NCI-H2171 treated with DMSO at 0.1 percent for 48 hours (cell line): ENCODE results near the gene UBE2N.
"Not testable (repeated sequence)": the region's sequence is repeated elsewhere in the genome, so short reads cannot be mapped to it uniquely, and the experiment has no call there.

Source experiments
- DNase-seq: peaks from one replicate; lab custom pipeline; 2025; lab: John Stamatoyannopoulos, UW

The UBE2N gene

GRCh38 chr12:93443576-93443975 lies 1.8 kb upstream of the UBE2N start:
- no peak for DNase-seq

- no peak for DNase-seq
Measured at GRCh38 chr12:93442411-93443340, 929 bp upstream of the UBE2N start.

GRCh38 chr12:93441081-93441616 lies 598 bp downstream of the UBE2N start:
- DNase-seq: no peak

- DNase-seq: no peak
Measured at GRCh38 chr12:93440043-93440835, 1.5 kb downstream of the UBE2N start.

- DNase-seq: no peak
Measured at GRCh38 chr12:93438266-93439050, 3.3 kb downstream of the UBE2N start.

- no peak for DNase-seq
Measured at GRCh38 chr12:93434256-93434865, 7.4 kb downstream of the UBE2N start.

GRCh38 chr12:93432031-93432430 lies 9.7 kb downstream of the UBE2N start:
- DNase-seq: not testable (repeated sequence)

- no peak for DNase-seq
Measured at GRCh38 chr12:93430280-93430679, 11.5 kb downstream of the UBE2N start.

- DNase-seq: no peak
Measured at GRCh38 chr12:93429852-93430251, 11.9 kb downstream of the UBE2N start.

- DNase-seq: peak; percentile 43
Measured at GRCh38 chr12:93429448-93429847, 12.3 kb downstream of the UBE2N start.

GRCh38 chr12:93427779-93428564 lies 13.8 kb downstream of the UBE2N start:
- peak; percentile 20 for DNase-seq

GRCh38 chr12:93426412-93426805 lies 15.3 kb downstream of the UBE2N start:
- DNase-seq: no peak

- DNase-seq: no peak
Measured at GRCh38 chr12:93425736-93426411, 15.9 kb downstream of the UBE2N start.

- no peak for DNase-seq
Measured at GRCh38 chr12:93422050-93422449, 19.7 kb downstream of the UBE2N start.

- DNase-seq: peak; percentile 64
Measured at GRCh38 chr12:93419388-93420034, 22.2 kb downstream of the UBE2N start.

GRCh38 chr12:93417967-93418480 lies 23.7 kb downstream of the UBE2N start:
- DNase-seq: no peak

- no peak for DNase-seq
Measured at GRCh38 chr12:93415723-93416464, 25.9 kb downstream of the UBE2N start.

GRCh38 chr12:93413064-93413463 lies 28.7 kb downstream of the UBE2N start:
- DNase-seq: no peak

GRCh38 chr12:93412396-93412795 lies 29.4 kb downstream of the UBE2N start:
- DNase-seq: not testable (repeated sequence)
